NT2/D1 (cell line): ENCODE data around the gene ETV4.

Source experiments
- YY1 ChIP-seq: IDR thresholded peaks from 2 replicates; pipeline ENCODE4 v1.6.1; 2011; ENCODE audit not compliant: insufficient read length, insufficient read depth
- ZNF274 ChIP-seq: IDR thresholded peaks from 2 replicates; pipeline ENCODE4 v1.6.1; 2011; ENCODE audit warnings: mild to moderate bottlenecking, low read depth, low read length

- TF ChIP-seq ZNF274 (no peak), YY1 (no peak)
Measured at GRCh38 chr17:43528319-43528987, 17.7 kb downstream of the ETV4 start.
